Stimulated activated CD4-positive, alpha-beta T cell treated with anti-CD3 and anti-CD28 coated beads, Interleukin-15, amount 100 ng/mL, for 48 hours (primary cell): ENCODE measurements around the gene DOCK2.
"Not testable (repeated sequence)": the region's sequence is repeated elsewhere in the genome, so short reads cannot be mapped to it uniquely, and the experiment has no call there.

Source experiments
- DNase-seq, 2 donors: peaks; one replicate each; pipeline ENCODE4 v3.0.0-alpha.2; 2020; ENCODE audit warnings: low read depth in 2 of 2

Gene DOCK2

DNA sequence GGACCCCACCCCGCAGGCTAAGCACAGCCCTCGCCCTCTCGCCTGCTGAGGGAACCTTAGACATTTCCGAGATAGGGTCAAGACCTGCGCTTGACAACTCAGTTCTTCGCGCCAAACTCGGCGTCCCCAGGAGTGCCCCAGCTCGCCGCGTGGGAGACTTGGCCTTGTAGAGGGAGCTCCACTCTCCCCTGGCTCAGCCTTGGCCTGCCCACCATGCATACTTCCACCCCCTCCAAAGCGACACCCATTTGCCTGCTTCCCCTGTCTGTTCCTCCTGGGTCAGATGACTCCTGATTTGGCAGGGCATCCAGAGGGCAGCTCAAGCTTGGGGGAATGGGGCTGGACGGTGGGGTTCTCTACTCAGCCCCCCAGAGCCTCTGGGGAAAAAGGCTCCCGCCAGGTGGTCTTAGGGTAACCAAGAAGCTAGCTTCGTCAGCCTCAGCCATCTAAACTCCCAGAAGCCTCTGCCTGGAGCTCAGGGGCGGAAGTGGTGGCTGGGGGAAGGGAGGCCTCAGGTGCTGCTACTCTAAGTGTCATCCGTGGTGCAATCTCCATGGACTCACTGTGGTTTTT, 560 bp downstream of the DOCK2 start:
- DNase-seq, result peak; percentile 66 to 74

DNA sequence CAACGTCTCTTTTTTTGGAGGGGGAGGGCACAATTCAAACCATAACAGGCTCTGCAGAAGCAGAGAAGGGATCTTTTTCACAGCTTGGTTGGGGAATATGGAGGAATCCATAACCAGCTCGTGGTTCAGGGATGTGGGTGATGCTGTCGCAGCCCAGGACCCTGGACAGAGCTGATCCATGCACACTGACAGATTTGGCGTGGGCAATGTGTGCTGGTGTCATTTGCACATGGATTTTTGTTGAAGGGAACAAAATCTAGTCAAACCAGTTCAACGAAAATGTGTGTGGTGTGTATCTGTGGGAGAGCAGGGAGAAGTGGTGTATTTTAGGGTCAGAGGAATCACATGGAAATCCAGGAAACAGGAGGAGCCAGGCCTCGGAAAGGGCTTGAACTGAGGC, 4.2 kb downstream of the DOCK2 start:
- DNase-seq, result no peak

DNA sequence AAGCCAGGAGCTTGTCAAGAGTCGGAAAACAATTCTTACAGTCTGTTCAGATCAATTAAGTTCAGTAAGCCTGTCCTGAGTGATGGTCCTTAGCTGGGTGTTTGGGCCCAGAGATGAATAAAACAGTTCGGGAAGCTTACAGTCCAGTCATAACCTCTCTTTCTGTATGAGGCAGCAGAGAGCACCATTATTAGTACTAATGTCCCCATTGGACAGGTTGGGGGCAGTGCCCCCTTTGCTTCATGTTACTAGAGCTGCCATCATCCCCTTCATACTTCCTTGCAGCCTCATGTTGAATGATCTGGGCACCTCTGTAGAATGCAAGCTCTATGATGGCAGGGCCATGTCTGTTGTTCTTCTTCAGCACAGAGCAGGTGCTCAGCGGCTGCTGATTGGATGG, 9.8 kb downstream of the DOCK2 start:
- DNase-seq, result no peak

GRCh38 chr5:169647566-169647965, 10.5 kb downstream of the DOCK2 start:
- DNase-seq, result no peak

GRCh38 chr5:169648725-169649310, 11.7 kb downstream of the DOCK2 start:
- DNase-seq, result no peak

- no peak for DNase-seq
These were observed 12.4 kb downstream of the DOCK2 start for GRCh38 chr5:169649486-169649885.

DNA sequence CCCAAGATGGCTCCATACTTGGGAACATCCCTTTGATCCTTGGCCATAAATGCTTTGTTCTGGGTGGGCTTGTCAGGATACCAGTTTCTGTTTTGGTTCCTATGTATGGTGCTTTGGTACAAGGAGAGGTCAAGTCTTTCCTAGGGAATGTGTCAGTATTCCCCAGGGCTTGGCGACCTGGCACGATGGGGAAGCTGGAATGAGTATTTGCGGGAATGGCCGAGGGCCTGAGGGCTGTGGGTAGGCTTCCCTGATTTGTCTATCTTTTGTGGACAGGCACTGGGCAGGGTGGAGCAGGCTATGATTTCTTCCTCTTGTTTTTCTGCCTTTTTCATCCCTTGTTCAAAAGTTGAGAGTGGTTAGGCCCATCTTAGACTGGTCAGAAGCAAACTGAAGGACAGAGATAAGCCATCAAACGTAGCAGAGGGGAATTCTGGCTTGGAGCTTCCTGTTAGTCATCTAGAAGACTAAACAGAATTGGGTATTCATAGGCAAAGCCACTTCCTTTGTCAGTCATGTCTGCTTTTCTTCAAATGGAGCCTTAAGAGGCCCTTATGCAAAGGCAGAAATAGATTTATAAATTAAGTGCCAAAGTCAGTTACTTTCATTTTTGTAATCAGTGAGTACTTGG, 13.7 kb downstream of the DOCK2 start:
- DNase-seq, result no peak

DNA sequence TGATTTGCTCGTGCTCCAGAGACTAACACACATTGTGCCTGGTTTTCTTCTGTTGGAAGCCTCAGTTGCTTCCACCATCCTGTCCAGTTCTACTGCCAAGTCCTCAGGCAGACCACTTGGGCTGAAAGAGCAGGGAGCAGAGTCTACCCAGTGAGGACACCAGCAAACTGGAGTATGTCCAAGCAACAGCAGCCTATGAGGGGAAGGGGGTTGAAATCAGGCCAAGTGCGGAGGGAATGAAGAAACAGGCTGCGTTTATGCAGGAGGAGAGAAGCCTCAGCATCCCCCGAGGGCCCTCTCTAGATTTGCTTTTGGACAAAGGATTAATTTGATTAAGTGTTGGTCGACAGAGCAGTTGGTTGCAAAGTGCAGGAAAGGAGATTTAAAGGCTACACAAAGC, 14.5 kb downstream of the DOCK2 start:
- no peak for DNase-seq

DNA sequence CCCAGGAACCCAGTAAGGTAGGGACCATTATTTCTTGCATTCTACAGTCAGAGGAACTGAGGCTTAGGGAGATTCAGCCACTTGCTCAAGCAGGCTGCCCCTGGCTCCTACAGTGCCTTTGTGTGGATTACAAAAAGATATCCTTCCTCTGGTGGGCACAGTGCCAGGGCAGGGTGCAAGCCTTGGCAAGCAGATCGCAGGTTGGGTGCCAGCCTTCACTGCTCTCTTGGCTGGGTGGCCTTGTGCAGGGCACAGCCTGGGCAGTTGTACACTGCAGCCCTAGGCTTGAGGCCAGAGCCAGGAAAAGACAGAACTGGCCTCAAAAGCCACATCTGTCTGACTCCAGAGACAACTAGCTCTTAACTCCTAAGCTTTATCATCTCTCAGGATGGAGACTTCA, 15.0 kb downstream of the DOCK2 start:
- DNase-seq, result no peak

DNA sequence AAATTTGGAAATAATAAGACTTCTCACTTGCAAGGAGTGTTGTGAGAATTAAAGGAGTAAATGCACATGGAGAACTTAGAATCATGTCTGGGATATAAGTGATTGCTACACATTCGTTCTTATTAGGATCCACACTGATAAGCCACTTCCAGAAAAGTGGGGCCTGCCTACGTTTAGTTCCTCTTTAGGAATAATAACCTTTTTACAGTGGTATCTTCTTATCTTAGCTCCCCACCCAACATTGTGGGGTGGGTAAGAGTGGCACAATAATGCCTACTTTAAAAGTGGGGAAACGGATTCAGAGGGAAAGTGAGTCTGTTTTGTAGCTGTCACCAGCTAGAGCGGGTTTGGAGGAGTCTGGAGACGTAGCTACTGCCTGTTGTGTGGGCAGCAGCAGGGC, 16.0 kb downstream of the DOCK2 start:
- no peak for DNase-seq

GRCh38 chr5:169655353-169655752, 18.3 kb downstream of the DOCK2 start:
- DNase-seq, result no peak

DNA sequence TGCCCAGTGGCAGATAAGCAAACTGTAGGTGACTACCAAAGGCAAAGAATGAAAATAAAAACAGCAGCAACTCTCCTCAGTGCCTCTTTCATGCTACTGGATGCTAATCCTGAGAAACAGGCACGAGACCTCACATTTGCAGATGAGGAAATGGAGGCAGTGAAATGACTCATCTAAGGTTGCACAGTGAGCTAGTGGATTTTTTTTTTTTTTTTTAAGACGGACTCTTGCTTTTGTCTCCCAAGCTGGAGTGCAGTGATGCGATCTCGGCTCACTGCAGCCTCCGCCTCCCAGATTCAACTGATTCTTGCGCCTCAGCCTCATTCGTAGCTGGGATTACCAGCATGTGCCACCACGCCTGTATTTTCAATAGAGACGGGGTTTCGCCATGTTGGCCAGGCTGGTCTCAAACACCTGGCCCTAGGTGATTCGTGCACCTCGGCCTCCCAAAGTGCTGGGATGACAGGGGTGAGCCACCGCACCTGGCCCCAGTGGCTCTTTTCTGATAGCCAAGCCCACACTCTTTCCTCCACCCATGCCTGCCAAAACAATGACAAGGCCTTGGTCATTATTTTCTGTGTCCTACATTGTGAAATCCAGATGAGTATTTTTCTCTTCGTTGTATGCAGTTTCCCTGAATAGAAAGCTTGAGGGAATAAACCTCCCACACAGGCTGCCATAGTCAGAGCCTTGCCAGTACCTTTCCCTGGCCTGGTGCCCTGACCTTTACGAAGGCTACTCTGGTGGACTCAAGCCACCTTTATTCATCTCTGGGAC, 19.2 kb downstream of the DOCK2 start:
- DNase-seq, result no peak

DNA sequence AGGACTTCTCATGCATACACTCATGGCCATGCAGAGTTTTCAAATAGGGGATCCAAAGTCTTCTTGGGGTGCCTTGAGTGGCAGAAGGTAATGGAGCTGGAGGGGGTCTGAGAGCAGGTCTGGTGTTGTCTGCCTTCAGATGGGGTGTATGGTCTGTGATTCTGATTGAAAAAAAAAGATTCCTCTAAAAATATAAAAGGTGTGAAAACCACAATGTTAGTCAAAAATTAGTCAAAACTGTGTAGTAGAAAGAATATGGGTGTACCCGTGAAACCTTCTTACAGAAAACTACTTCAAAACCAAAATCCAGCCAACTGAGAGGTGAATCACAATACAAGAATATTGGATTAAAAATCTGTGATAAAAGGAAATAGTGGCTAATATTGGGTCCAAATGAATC, 20.1 kb downstream of the DOCK2 start:
- DNase-seq, result no peak

DNA sequence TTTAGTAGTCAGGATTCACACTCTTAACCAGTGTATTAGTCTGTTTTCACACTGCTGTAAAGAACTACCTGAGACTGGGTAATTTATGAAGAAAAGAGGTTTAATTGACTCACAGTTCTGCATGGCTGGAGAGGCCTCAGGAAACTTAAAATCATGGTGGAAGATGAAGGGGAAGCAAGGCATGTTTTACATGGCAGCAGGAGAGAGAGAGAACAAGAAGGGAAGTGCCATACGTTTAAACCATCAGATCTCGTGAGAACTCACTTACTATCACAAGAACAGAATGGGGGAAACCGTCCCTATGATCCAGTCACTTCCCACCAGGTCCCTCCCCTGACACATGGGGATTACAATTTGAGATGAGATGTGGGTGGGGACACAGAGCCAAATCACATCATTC, 25.4 kb downstream of the DOCK2 start:
- not testable (repeated sequence) for DNase-seq

DNA sequence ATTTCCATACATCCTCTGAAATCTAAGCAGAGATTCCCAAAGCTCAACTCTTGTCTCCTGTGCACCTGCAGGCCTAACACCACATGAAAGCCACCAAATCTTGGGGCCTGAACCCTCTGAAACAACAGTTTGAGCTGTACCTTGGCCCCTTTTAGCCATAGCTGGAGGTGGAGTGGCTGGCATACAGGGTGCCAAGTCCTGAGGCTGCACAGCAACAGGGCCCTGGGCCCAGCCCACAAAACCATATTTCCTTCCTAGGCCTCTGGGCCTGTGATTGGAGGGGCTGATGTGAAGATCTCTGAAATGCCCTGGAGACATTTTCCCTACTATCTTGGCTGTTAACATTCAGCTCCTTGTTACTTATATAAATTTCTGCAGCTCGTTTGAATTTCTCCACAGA, 26.5 kb downstream of the DOCK2 start:
- DNase-seq, result no peak

DNA sequence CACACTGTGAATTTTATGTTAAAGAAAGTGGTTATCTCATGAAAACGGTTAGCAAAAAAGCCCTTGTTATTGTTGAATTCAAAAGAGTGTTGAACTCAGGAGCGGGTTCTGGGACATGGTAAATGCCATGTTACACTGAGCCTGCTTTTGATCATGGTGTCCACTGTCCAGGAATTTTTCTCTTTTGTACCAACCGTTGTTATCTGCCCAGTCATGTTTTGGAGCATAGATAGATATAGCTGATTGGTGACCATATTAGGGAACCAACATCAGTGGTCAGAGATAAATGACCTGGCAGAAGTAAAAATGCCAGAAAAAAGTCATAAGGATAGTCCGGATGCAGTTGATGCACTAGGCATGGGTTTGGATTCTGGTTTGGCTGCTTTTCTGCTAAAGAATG, 29.3 kb downstream of the DOCK2 start:
- no peak for DNase-seq

DNA sequence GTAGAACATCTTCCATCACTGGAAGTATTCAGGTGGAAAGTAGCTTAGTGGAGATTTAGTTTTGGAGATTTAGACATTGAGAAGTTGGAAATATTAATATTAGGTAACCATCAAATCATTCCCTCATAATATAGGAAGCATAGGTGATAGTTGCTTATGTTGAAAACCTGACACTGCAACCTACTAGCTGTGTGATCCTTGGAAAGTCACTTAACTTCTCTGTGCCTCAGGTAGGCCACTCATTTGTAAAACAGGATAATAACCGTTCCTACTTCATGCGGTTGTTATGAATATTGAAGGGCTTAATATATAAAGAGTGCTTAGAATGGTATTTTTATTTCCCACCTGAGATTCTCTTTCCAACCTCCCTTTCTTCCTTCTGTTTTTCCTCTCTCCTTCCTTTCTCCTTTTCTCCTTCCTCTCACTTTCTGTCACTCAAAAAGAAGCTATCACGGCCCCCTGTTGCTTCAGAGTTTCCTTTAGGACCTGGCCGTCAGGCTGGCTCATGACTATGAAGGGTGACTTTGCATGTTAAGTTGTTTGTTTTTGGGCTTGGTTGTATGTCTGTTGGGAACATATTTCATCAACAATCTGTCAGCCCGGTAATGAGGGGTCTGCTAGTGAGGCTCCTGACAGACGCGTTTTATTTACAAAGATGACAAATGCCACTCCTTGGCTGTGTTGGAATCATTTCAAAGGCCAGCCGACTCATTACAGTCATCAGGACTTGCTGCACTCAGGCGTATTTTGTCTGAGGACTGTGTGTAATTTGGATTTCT, 31.0 kb downstream of the DOCK2 start:
- no peak for DNase-seq

DNA sequence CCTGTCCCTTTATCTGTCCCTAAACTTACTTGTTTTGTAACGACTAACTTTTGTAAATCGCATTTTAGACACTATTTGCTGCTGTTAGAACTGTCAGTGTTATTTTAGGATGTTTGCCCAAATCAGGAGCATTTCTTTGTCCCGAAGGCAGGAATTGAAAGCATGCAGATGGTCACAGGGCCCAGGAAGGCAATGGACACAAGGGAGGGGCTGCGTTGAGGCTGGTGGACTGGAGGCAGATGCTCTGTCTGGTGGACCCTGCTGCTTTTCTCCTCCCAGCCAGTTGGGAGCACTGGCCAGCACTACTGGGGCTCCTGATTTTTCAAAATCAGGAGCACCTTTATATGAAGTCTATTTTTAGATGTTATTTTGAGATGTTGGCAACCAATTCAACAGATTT, 31.7 kb downstream of the DOCK2 start:
- no peak for DNase-seq

DNA sequence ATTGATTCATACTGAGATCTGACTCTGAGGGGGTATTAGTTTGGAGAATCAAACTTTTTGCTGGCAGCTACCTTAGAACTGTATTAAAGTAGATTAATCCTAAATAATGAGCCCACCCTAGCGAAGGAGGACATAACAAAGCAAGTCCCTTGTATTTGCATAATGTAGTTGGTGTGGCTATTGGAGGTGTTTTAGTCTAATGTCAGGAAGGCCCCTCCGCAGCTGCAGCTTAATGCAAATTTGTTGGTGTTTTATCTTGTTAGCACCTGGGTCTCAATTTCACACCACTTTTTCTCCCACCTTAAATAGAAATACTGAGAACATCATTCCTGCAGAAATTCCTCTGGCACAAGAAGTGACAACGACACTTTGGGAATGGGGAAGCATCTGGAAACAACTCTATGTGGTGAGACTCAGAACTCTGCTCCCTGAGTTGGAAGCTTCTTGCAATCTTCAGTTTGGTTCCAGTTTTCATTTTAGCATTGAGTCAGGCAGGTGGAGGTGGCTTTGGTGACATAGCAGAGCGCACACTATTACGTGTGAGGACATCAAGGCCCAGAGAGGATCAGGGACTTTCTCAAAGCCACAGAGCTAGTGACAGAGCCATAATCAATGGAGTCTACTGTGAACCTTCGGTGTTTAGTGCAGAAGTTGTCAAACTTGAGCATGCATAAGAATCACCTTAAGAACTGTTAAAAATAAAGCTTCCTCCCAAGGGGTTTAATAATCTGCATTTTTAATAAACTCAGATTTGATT, 33.9 kb downstream of the DOCK2 start:
- DNase-seq, result no peak

- DNase-seq, result no peak
These were observed 45.0 kb downstream of the DOCK2 start for GRCh38 chr5:169682026-169682425.

GRCh38 chr5:169686137-169686536, 49.1 kb downstream of the DOCK2 start:
- DNase-seq, result no peak
